ENCODE results near the gene PHLPP1. TPM values are rescaled to one million over a fixed set of nuclear protein-coding genes. Genes with fewer than 3 reads are reported as not detected.

PHLPP1 gene
- total RNA-seq, 4 donors from 2014 or later = 15.7 to 21.8 (median 20.5) TPM

DNA sequence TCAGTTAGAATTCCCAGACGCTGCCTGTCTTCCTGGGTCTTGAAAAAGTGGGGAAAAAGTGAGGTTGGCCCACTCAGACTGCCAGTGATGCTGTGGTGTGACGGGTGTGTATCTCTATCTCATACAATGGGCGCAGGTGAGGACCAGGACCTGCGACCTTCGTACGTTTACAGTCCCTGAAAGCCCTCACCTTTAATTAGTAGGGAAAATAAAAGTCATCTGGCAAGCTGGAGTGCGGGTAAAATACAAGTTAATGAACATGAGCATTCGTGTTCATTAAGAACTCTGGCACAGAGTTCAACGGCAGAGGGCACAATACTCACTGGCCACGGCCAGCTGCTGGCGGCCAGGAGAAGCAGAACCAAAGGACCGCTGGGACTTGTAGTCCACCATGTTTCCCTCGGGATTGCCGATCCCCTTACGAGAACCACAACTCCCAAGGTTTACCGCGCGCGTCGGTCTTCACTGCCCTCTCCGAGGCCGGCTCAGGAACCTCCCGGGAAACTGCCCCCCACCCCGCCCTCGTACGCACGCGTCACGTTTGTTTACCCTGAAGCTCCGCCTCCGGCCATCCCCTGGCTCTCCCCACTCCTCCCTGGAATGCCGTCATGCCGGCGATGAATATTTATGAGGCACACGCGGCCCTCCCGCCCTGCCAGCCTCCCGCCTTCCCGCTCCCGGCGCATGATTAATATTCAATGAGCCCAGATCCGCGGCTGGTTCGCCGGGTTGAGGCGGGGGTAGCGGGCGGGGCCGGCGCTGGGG, 488 bp upstream of the PHLPP1 start:
- TF ChIP-seq CTCF (IDR thresholded peaks at IDR 0.05) (peak; percentile 50 to 88 (median 76)), POLR2A (IDR thresholded peaks at IDR 0.05) (peak in 1 of 2 donors; percentile 75)
- no peaks in the 10 kb centered on the region for H3K9me3 ChIP-seq
- DNase-seq = peak; percentile 97 to 100 (median 100)
- H3K4me1 ChIP-seq = peaks cover 0 to 11% (median 3%) of the 10 kb centered on the region in 4 donors
- no peaks in the 10 kb centered on the region for H3K27me3 ChIP-seq
- H3K4me3 ChIP-seq = peak overlapping the region; percentile 58 to 82 (median 74)
- H3K27ac ChIP-seq = peak overlapping the region; percentile 93 to 99 (median 96)
- no peaks in the 10 kb centered on the region for H3K36me3 ChIP-seq

DNA sequence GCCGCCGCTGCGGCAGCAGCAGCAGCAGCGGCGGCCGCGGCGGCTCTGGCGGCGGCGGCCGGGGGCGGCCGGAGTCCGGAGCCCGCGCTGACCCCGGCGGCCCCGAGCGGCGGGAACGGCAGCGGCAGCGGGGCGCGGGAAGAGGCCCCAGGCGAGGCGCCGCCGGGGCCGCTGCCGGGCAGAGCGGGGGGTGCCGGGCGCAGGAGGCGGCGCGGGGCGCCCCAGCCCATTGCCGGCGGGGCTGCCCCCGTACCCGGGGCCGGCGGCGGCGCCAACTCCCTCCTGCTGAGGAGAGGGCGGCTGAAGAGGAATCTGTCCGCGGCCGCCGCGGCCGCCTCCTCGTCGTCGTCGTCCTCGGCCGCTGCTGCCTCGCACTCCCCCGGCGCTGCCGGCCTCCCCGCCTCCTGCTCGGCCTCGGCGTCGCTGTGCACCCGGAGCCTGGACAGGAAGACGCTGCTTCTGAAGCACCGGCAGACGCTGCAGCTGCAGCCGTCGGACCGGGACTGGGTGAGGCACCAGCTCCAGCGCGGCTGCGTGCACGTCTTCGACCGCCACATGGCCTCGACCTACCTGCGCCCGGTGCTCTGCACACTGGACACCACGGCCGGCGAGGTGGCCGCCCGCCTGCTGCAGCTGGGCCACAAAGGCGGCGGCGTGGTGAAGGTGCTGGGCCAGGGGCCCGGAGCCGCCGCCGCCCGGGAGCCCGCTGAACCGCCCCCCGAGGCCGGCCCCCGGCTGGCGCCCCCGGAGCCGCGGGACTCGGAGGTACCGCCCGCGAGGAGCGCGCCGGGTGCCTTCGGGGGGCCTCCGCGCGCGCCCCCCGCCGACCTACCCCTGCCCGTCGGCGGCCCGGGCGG, 646 bp downstream of the PHLPP1 start:
- Histone ChIP-seq H3K9me3 (no peaks in the 10 kb centered on the region), H3K36me3 (no peaks in the 10 kb centered on the region), H3K4me1 (peaks cover 0 to 11% (median 3%) of the 10 kb centered on the region in 4 donors), H3K4me3 (peak overlapping the region; percentile 58 to 82 (median 74)), H3K27ac (peak overlapping the region; percentile 93 to 99 (median 96)), H3K27me3 (no peaks in the 10 kb centered on the region)
- DNase-seq = peak; percentile 65 to 83 (median 81)
- TF ChIP-seq CTCF (IDR thresholded peaks at IDR 0.05) (no peak), POLR2A (IDR thresholded peaks at IDR 0.05) (peak; percentile 13 to 37)

DNA sequence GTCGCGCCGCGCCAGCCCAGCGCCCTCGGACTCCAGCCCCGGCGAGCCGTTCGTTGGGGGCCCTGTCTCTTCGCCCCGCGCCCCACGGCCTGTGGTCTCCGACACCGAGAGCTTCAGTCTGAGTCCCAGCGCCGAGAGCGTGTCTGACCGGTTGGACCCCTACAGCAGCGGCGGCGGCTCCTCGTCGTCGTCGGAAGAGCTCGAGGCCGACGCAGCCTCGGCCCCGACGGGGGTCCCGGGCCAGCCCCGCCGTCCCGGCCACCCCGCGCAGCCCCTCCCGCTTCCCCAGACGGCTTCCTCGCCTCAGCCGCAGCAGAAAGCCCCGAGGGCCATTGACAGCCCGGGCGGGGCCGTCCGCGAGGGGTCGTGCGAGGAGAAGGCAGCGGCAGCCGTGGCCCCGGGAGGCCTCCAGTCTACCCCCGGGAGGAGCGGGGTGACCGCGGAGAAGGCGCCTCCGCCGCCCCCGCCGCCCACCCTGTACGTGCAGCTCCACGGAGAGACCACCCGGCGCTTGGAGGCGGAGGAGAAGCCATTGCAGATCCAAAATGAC, 1.4 kb downstream of the PHLPP1 start:
- TF ChIP-seq POLR2A (IDR thresholded peaks at IDR 0.05) (no peak), CTCF (IDR thresholded peaks at IDR 0.05) (no peak)
- DNase-seq = peak; percentile 51 to 77 (median 73)
- peaks cover 0 to 11% (median 3%) of the 10 kb centered on the region in 4 donors for H3K4me1 ChIP-seq
- H3K27ac ChIP-seq = peak overlapping the region; percentile 93 to 99 (median 96)
- no peaks in the 10 kb centered on the region for H3K27me3 ChIP-seq
- peak overlapping the region; percentile 54 to 82 (median 64) for H3K4me3 ChIP-seq
- no peaks in the 10 kb centered on the region for H3K9me3 ChIP-seq
- H3K36me3 ChIP-seq = no peaks in the 10 kb centered on the region

- H3K36me3 ChIP-seq = no peaks in the 10 kb centered on the region
- DNase-seq = peak in 2 of 3 donors; percentile 38 to 78
- no peaks in the 10 kb centered on the region for H3K27me3 ChIP-seq
- TF ChIP-seq POLR2A (IDR thresholded peaks at IDR 0.05) = peak in 1 of 2 donors; percentile 66
- no peak for TF ChIP-seq CTCF (IDR thresholded peaks at IDR 0.05)
- H3K4me1 ChIP-seq = peaks cover 0 to 11% (median 3%) of the 10 kb centered on the region in 4 donors
- H3K27ac ChIP-seq = peak overlapping the region; percentile 93 to 99 (median 96)
- H3K4me3 ChIP-seq = peak overlapping the region; percentile 54 to 82 (median 64)
- H3K9me3 ChIP-seq = no peaks in the 10 kb centered on the region
These were observed 2.0 kb downstream of the PHLPP1 start for GRCh38 chr18:62717169-62717924.

Data from Peyer's patch (tissue), 4 donors.